SK-N-SH (cell line): Measurements from ENCODE around the gene SNRPD1. TPM values are rescaled to one million over a fixed set of nuclear protein-coding genes. Genes with fewer than 3 reads are reported as not detected.
"Not testable (repeated sequence)": the region's sequence is repeated elsewhere in the genome, so short reads cannot be mapped to it uniquely, and the experiment has no call there.

ENCODE experiments used
- CTCF ChIA-PET: fragments of 300-600, 350-600 bp; formaldehyde crosslinking; extraction: SDS; loops from one replicate; lab custom pipeline; 2021; lab: Yijun Ruan, JAX
- POLR2A ChIA-PET: fragments of 350-600 bp; sonication (Branson Sonifier 250); formaldehyde crosslinking; extraction: SDS; loops from one replicate; lab custom pipeline; 2020; ENCODE audit warnings: antibody characterized with exemption, inconsistent platforms; lab: Yijun Ruan, JAX
- DNase-seq: peaks from one replicate; pipeline ENCODE4 v3.0.0; 2012
- H2AFZ ChIP-seq: fragments of 200-600 bp; sonication (generic); 2 replicates; pipeline ENCODE4 v1.8.1; 2016; ENCODE audit warnings: antibody characterized with exemption, mild to moderate bottlenecking, low read depth
- H3F3A ChIP-seq: fragments of 200-600 bp; sonication (generic); replicated peaks from 2 replicates; pipeline ENCODE3; 2016; ENCODE audit warnings: antibody characterized with exemption, mild to moderate bottlenecking; ENCODE audit not compliant: insufficient read depth
- H3K27ac ChIP-seq, 2 experiments: fragments of 200-500 bp in 1 of 2; fragments of 200-600 bp in 1 of 2; sonication (Bioruptor generic) in 1 of 2; sonication (generic), shearing (Covaris generic) in 1 of 2; 2 replicates each; pipeline versions ENCODE4 v1.5.1 to v1.6.1; 2014 to 2016; ENCODE audit warnings: low read depth in 2 of 2, inconsistent platforms in 1 of 2, low read length in 1 of 2, mild to moderate bottlenecking in 1 of 2, mixed read lengths in 1 of 2
- H3K27me3 ChIP-seq: fragments of 200-600 bp; sonication (generic), shearing (Covaris generic); 2 replicates; pipeline ENCODE4 v1.6.1; 2016; ENCODE audit warnings: mixed run types; ENCODE audit not compliant: insufficient read depth
- H3K36me3 ChIP-seq, 2 experiments: fragments of 200-500 bp in 1 of 2; fragments of 200-600 bp in 1 of 2; sonication (Bioruptor generic) in 1 of 2; sonication (generic) in 1 of 2; replicated peaks in 1 of 2; 2 replicates each; pipeline versions ENCODE3 to v1.5.1; 2014 to 2016; ENCODE audit warnings: low read length in 1 of 2, mild to moderate bottlenecking in 1 of 2; ENCODE audit not compliant: insufficient read depth in 2 of 2, control insufficient read depth in 1 of 2
- H3K4me1 ChIP-seq, 2 experiments: fragments of 200-500 bp in 1 of 2; fragments of 200-600 bp in 1 of 2; sonication (Bioruptor generic) in 1 of 2; sonication (generic), shearing (Covaris generic) in 1 of 2; 2 replicates each; pipeline versions ENCODE4 v1.5.1 to v1.6.1; 2014 to 2016; ENCODE audit warnings: low read depth in 1 of 2, low read length in 1 of 2, mixed run types in 1 of 2; ENCODE audit not compliant: insufficient read depth in 2 of 2, control insufficient read depth in 1 of 2
- H3K4me2 ChIP-seq: fragments of 200-600 bp; sonication (generic), shearing (Covaris generic); 2 replicates; pipeline ENCODE4 v1.6.1; 2017; ENCODE audit warnings: mixed run types
- H3K4me3 ChIP-seq, 2 experiments: fragments of 200-500 bp in 1 of 2; fragments of 200-600 bp in 1 of 2; sonication (Bioruptor generic) in 1 of 2; sonication (generic), shearing (Covaris generic) in 1 of 2; 2 replicates each; pipeline versions ENCODE4 v1.5.1 to v1.8.1; 2014 to 2016; ENCODE audit warnings: low read depth in 2 of 2, inconsistent platforms in 1 of 2, low read length in 1 of 2, mild to moderate bottlenecking in 1 of 2, mixed read lengths in 1 of 2, moderate library complexity in 1 of 2
- H3K79me2 ChIP-seq: fragments of 200-600 bp; sonication (generic); 2 replicates; pipeline ENCODE4 v1.8.1; 2017; ENCODE audit warnings: mild to moderate bottlenecking; ENCODE audit not compliant: insufficient read depth
- H3K9ac ChIP-seq: fragments of 200-600 bp; sonication (generic); 2 replicates; pipeline ENCODE4 v1.6.1; 2017; ENCODE audit warnings: mixed run types
- H3K9me2 ChIP-seq: fragments of 200-600 bp; sonication (generic); 2 replicates; pipeline ENCODE4 v1.6.1; 2017; ENCODE audit warnings: mixed run types
- H3K9me3 ChIP-seq: fragments of 200-600 bp; sonication (generic); 2 replicates; pipeline ENCODE4 v1.6.1; 2017; ENCODE audit warnings: mixed run types, mild to moderate bottlenecking, moderate library complexity
- H4K20me1 ChIP-seq: fragments of 200-600 bp; sonication (generic); 2 replicates; pipeline ENCODE4 v1.6.1; 2017; ENCODE audit warnings: mild to moderate bottlenecking, mixed run types; ENCODE audit not compliant: insufficient read depth
- FOXM1 ChIP-seq: IDR thresholded peaks from 2 replicates; pipeline ENCODE4 v1.4.0; 2012; ENCODE audit warnings: low read depth, mild to moderate bottlenecking
- RXRA ChIP-seq: IDR thresholded peaks from 2 replicates; pipeline ENCODE4 v1.4.0; 2012; ENCODE audit warnings: low read depth, mild to moderate bottlenecking, borderline replicate concordance
- TAF1 ChIP-seq: IDR thresholded peaks from 2 replicates; pipeline ENCODE4 v1.6.1; 2012; ENCODE audit warnings: low read depth, mild to moderate bottlenecking, low read length, moderate library complexity, borderline replicate concordance
- TCF12 ChIP-seq: IDR thresholded peaks from 2 replicates; pipeline ENCODE4 v1.4.0; 2012
- WGBS: methylation state at CpG from one replicate; pipeline ENCODE4 v1.1.6; 2017; ENCODE audit warnings: low lambda C conversion rate; 5-methylcytosine and 5-hydroxymethylcytosine counted together
- polyA plus RNA-seq, 3 experiments: library from polyadenylated mRNA; depleted of rRNA; stranded (reverse); fragments of >200 nt; gene quantifications; 2 replicates each; pipeline ENCODE4 v1.2.3, GENCODE V29; 2012

SNRPD1 gene
- polyA plus RNA-seq, 1 of the 3 experiments (the other 2 are of a cell fraction), result 24.6 TPM

GRCh38 chr18:21604671-21605070 lies 7.4 kb upstream of the SNRPD1 start:
- Histone ChIP-seq H3K9me3 (no peaks in the 10 kb centered on the region), H3K79me2 (peaks cover 3% of the 10 kb centered on the region), H3K27ac (no peak overlapping the region), H3K4me2 (peak overlapping the region; percentile 37; the same call in 1 of the 2 replicates), H4K20me1 (no peaks in the 10 kb centered on the region), H3K4me3 (no peak overlapping the region), H3K36me3 (no peaks in the 10 kb centered on the region), H3K4me1 (no peaks in the 10 kb centered on the region), H3K27me3 (no peaks in the 10 kb centered on the region), H3F3A (peaks cover 12% of the 10 kb centered on the region), H2AFZ (peak overlapping the region; percentile 82; the same call in 1 of the 2 replicates), H3K9me2 (no peaks in the 10 kb centered on the region), H3K9ac (no peak overlapping the region)
- ChIA-PET POLR2A (no interaction called here), CTCF (no interaction called here)
- WGBS, result 80% methylated on average over 2 of the region's 2 CpGs
- DNase-seq, result no peak
- TF ChIP-seq FOXM1 (no peak), TAF1 (no peak)

- Histone ChIP-seq H3K9ac (no peak overlapping the region), H3K4me2 (0 out of 2 replicates have a peak overlapping the region, but pooled peaks have one; percentile 37), H4K20me1 (no peaks in the 10 kb centered on the region), H3K9me2 (no peaks in the 10 kb centered on the region), H3K4me1 (no peaks in the 10 kb centered on the region), H3F3A (peaks cover 7% of the 10 kb centered on the region), H3K4me3 (no peak overlapping the region), H3K9me3 (no peaks in the 10 kb centered on the region), H3K79me2 (no peaks in the 10 kb centered on the region), H2AFZ (peak overlapping the region; percentile 82; the same call in 1 of the 2 replicates), H3K27me3 (no peaks in the 10 kb centered on the region), H3K27ac (no peak overlapping the region), H3K36me3 (no peaks in the 10 kb centered on the region)
- CTCF ChIA-PET, result interaction anchor here (1.1 kb wide), 1 partner anchor 117 kb away, joined by 3 read pairs; no protein-coding TSS in a partner anchor
- POLR2A ChIA-PET, result no interaction called here
- no peak for DNase-seq
- TF ChIP-seq RXRA (no peak), TCF12 (no peak)
These were observed 6.9 kb upstream of the SNRPD1 start for GRCh38 chr18:21605213-21605612.

DNA sequence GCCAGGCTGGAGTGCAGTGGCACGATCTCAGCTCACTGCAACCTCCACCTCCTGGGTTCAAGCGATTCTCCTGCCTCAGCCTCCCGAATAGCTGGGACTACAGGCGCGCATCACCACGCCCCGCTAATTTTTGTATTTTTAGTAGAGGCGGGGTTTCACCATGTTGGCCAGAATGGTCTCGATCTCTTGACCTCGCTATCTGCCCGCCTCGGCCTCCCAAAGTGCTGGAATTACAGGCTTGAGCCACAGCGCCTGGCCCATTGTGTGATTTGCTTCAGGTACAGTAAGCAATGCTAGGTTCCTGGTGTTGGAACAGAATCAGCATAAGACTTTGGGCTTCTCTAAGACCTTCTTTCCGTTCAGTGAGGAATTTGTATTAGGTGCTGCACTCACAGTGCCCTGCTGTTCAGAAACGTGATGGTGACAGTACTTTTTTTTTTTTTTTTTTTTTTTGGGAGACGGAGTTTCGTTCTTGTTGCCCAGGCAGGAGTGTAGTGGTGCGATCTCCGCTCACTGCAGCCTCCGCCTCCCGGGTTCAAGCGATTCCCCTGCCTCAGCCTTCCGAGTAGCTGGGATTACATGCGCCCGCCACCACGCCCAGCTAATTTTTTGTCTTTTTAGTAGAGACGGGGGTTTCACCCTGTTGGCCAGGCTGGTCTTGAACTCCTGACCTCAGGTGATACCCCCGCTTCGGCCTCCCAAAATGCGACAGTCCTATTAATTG lies 551 bp upstream of the SNRPD1 start:
- peaks cover 22% of the 10 kb centered on the region for H4K20me1 ChIP-seq
- H3K4me1 ChIP-seq, DNase-seq, H3F3A ChIP-seq, H3K27me3 ChIP-seq, H3K9me3 ChIP-seq, H3K9me2 ChIP-seq: not testable (repeated sequence)
- ChIA-PET POLR2A (interaction anchor here (1.9 to 3.3 kb wide), 2 partner anchors 11 to 129 kb away, joined by 6 to 30 read pairs; partner anchors contain the start of genes ESCO1 and MIB1), CTCF (interaction anchor here (0.7 to 6.5 kb wide), 6 partner anchors 10 to 182 kb away, joined by 3 to 88 read pairs (median 4); partner anchors contain the start of gene ESCO1)
- 68% methylated on average over 30 of the region's 30 CpGs for WGBS
- H3K79me2 ChIP-seq, result peaks cover 45% of the 10 kb centered on the region
- H3K36me3 ChIP-seq, result peaks cover 3 to 24% of the 10 kb centered on the region in 2 experiments
- peak overlapping the region; percentile 84; the same call in 1 of the 2 replicates for H3K4me2 ChIP-seq
- H3K4me3 ChIP-seq, result peak overlapping the region; percentile 12 to 79; a peak in 2 of 4 replicates
- H3K9ac ChIP-seq, result peak overlapping the region; percentile 92; the same call in 1 of the 2 replicates
- peak overlapping the region in 1 of 2 experiments; percentile 81; a peak in 2 of 4 replicates for H3K27ac ChIP-seq
- peak overlapping the region; percentile 95 for H2AFZ ChIP-seq

DNA sequence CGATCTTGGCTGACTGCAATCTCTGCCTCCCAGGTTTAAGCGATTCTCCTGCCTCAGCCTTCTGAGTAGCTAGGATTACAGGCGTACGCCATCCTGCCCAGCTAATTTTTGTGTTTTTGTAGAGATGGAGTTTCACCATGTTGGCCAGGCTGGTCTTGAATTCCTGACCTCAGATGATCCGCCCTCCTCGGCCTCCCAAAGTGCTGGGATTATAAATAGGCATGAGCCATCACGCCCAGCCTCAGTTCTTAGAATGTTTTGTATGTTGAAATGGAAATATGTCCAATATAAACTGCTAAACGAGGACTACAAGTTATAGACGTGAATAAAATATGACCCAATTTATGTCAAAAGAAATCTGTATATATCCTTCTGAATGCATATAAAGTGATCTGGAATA lies 9.5 kb downstream of the SNRPD1 start:
- H3K27ac ChIP-seq, H3K4me3 ChIP-seq, H3K9ac ChIP-seq, DNase-seq, POLR2A ChIA-PET, H3F3A ChIP-seq, H3K9me2 ChIP-seq, H3K9me3 ChIP-seq, H3K4me2 ChIP-seq, H3K4me1 ChIP-seq, H2AFZ ChIP-seq, H3K27me3 ChIP-seq: not testable (repeated sequence)
- WGBS, result 98% methylated on average over 9 of the region's 9 CpGs
- H3K79me2 ChIP-seq, result peaks cover 97% of the 10 kb centered on the region
- H4K20me1 ChIP-seq, result peaks cover 65% of the 10 kb centered on the region
- CTCF ChIA-PET, result interaction anchor here (1.7 kb wide), 1 partner anchor 21 kb away, joined by 4 read pairs; the partner anchor contains the start of gene ESCO1
- H3K36me3 ChIP-seq, result peaks cover 14 to 53% of the 10 kb centered on the region in 2 experiments
